HL-60 (cell line): Measurements from ENCODE around the gene DHRS13.

Experiments
- DNase-seq, 2 experiments: peaks; one replicate each; pipeline ENCODE4 v3.0.0-alpha.2; 2010 to 2020; ENCODE audit warnings: low read depth in 1 of 2, low spot score in 1 of 2
- H3K27ac ChIP-seq: fragments of 250-450 bp; sonication (Bioruptor Pico); replicated peaks from 2 replicates; pipeline ENCODE4 v1.5.1; 2020; ENCODE audit warnings: mild to moderate bottlenecking, moderate library complexity
- H3K27me3 ChIP-seq: fragments of 250-450 bp; sonication (Bioruptor Pico); 2 replicates; pipeline ENCODE4 v1.5.1; 2021; ENCODE audit warnings: mild to moderate bottlenecking, moderate library complexity; ENCODE audit not compliant: insufficient read depth, poor library complexity, severe bottlenecking
- H3K4me3 ChIP-seq: replicated peaks from 2 replicates; pipeline ENCODE4 v1.5.1; 2011; ENCODE audit warnings: mild to moderate bottlenecking, control low read depth, low read length; ENCODE audit not compliant: insufficient read depth
- CTCF ChIP-seq: IDR thresholded peaks from one replicate; pipeline ENCODE4 v1.5.1; 2011; ENCODE audit warnings: low read length, control low read depth, inconsistent platforms; ENCODE audit not compliant: insufficient read depth
- GABPA ChIP-seq: IDR thresholded peaks from 2 replicates; pipeline ENCODE4 v1.6.1; 2012; ENCODE audit warnings: low read depth
- POLR2AphosphoS5 ChIP-seq: IDR thresholded peaks from 2 replicates; pipeline ENCODE4 v1.6.1; 2012; ENCODE audit warnings: low read depth
- REST ChIP-seq: IDR thresholded peaks from 2 replicates; pipeline ENCODE4 v1.6.1; 2012; ENCODE audit warnings: low read depth; ENCODE audit not compliant: insufficient replicate concordance
- SPI1 ChIP-seq: IDR thresholded peaks from 2 replicates; pipeline ENCODE4 v1.6.1; 2012; ENCODE audit warnings: low read depth, mild to moderate bottlenecking, borderline replicate concordance

The DHRS13 gene

GRCh38 chr17:28883967-28884702, 18.7 kb downstream of the DHRS13 start:
- Histone ChIP-seq H3K4me3 (no peak overlapping the region), H3K27ac (no peak overlapping the region), H3K27me3 (no peaks in the 10 kb centered on the region)
- no peak for DNase-seq
- TF ChIP-seq SPI1: no peak
- no peak for TF ChIP-seq CTCF
- TF ChIP-seq GABPA: no peak
- TF ChIP-seq REST: no peak
- TF ChIP-seq POLR2AphosphoS5: no peak

- Histone ChIP-seq H3K27ac (no peak overlapping the region), H3K27me3 (no peaks in the 10 kb centered on the region), H3K4me3 (no peak overlapping the region)
- TF ChIP-seq POLR2AphosphoS5 (no peak), REST (no peak), CTCF (no peak), SPI1 (no peak), GABPA (no peak)
- no peak for DNase-seq
Measured at GRCh38 chr17:28882154-28882895, 20.6 kb downstream of the DHRS13 start.

GRCh38 chr17:28881533-28882056, 21.3 kb downstream of the DHRS13 start:
- no peak for DNase-seq
- no peak overlapping the region for H3K27ac ChIP-seq
- H3K4me3 ChIP-seq: no peak overlapping the region
- H3K27me3 ChIP-seq: no peaks in the 10 kb centered on the region
- TF ChIP-seq CTCF (no peak), SPI1 (no peak), REST (no peak), GABPA (no peak), POLR2AphosphoS5 (no peak)
